Activated CD4-positive, alpha-beta T cell treated with anti-CD3 and anti-CD28 coated beads, Interleukin-2, amount 50 U/mL, for 1 hour (primary cell): ENCODE results near the gene ZBTB33.

Source experiments
- DNase-seq: peaks from one replicate; pipeline ENCODE4 v3.0.0-alpha.2; 2020

ZBTB33 gene

GRCh38 chrX:120264341-120264740 is 13.7 kb downstream of the ZBTB33 start:
- no peak for DNase-seq

GRCh38 chrX:120269373-120270035 is 18.9 kb downstream of the ZBTB33 start:
- no peak for DNase-seq

GRCh38 chrX:120270567-120270966 is 20.0 kb downstream of the ZBTB33 start:
- no peak for DNase-seq

GRCh38 chrX:120271218-120271617 is 20.6 kb downstream of the ZBTB33 start:
- DNase-seq, result no peak

GRCh38 chrX:120274145-120274544 is 23.5 kb downstream of the ZBTB33 start:
- no peak for DNase-seq

DNA sequence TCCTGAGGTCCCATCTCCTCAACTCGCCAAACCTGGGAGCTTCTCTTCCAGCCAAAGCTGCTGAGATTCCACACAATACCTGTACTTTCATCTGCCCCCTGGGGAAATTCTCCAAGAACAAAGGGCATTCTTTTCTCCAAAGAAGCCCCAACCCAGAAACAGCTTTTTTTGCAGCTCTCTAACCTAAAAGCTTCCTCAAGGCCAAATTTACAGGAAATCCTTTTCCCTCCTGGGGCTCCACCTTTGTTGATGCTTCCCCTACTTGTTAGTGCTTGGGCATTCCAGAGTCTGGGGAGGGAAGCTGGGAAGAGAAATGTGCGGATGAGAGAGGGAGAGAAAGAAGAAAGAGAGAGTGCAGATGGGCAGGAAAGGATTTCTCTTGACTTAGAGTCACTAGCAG is 24.3 kb downstream of the ZBTB33 start:
- DNase-seq, result no peak

- no peak for DNase-seq
Observed at GRCh38 chrX:120281021-120281624, 30.5 kb downstream of the ZBTB33 start.

DNA sequence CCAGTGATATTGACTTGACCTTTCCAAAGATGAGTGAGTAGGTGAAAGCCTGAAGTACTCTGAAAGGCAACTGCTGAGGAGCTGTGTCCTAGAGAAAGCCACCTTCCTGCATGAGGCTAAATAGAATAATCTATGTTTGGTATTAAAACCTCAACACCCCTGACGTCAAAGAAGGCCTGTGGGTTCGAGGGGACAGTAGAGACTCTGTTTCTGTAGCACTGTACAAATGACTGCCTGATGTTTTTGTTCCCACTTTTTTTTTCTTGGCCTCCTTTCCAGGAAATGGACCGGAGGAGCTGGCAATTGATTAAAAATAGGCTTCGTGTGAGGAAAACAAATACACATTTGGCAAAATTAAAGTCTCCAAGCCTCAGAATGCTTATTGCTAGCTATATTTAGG is 31.1 kb downstream of the ZBTB33 start:
- no peak for DNase-seq

DNA sequence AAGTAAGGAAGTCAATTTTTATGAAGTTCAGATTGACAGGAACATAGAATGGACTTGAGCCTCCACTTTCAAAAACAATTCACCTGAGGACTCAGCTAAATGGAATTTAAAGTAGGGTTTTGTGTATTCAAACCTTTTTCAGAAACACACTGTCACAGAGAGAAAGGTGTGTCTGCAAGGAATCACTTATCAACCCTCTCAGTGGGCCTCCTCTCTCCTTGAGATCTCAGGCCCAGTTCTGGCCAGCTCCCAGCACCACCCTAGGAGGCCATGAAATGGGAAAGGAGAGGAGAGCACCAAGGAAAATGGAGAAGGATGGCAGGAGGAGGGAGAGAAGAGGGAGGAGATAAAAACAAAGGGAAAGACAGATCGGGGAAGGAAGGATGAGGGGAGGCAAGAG is 32.1 kb downstream of the ZBTB33 start:
- no peak for DNase-seq

- DNase-seq, result no peak
Observed at GRCh38 chrX:120286733-120287512, 36.3 kb downstream of the ZBTB33 start.

GRCh38 chrX:120287513-120288112 is 37.0 kb downstream of the ZBTB33 start:
- no peak for DNase-seq

DNA sequence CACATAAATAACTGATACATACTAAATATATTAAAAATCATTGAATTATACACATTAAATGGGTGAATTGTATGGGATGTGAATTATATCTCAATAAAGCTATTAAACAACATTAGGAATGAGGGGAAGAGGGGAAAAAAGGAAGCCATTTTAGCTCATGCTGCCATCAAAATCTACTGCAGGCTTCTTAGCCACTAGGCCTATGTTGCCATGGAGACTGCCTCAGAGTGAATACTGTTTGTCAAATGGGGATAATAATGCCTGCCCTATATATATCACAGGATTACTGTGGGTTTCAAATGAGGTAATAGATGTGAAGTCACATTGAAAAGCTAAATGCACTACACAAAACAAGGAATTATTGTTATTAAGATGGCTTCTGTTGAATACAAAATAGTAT is 39.5 kb downstream of the ZBTB33 start:
- no peak for DNase-seq

- no peak for DNase-seq
Observed at GRCh38 chrX:120291211-120291610, 40.6 kb downstream of the ZBTB33 start.

- no peak for DNase-seq
Observed at GRCh38 chrX:120293015-120293414, 42.4 kb downstream of the ZBTB33 start.

- DNase-seq, result no peak
Observed at GRCh38 chrX:120294651-120295050, 44.0 kb downstream of the ZBTB33 start.

- DNase-seq, result no peak
Observed at GRCh38 chrX:120297923-120298322, 47.3 kb downstream of the ZBTB33 start.

- no peak for DNase-seq
Observed at GRCh38 chrX:120299928-120300327, 49.3 kb downstream of the ZBTB33 start.

DNA sequence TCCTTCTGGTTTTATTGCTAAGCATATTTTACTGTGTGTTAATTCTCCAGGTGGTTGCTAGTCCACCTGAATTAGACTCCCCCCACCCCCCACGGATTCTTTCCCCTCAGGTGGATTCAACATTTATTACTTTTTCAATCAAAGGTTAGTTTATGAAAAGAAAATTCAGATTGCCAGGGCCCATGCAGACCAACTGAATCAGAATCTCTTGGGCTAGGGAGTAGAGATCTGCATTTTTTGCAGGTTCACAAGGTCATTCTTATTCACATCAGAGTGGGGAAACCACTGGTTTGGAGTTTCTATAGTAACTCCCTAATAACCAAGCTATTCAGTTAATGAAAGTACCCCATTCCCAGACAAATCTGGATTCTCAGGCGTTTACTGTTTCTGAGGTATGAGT is 50.9 kb downstream of the ZBTB33 start:
- DNase-seq, result no peak

GRCh38 chrX:120301960-120302359 is 51.3 kb downstream of the ZBTB33 start:
- no peak for DNase-seq

- no peak for DNase-seq
Observed at GRCh38 chrX:120302434-120302833, 51.8 kb downstream of the ZBTB33 start.

DNA sequence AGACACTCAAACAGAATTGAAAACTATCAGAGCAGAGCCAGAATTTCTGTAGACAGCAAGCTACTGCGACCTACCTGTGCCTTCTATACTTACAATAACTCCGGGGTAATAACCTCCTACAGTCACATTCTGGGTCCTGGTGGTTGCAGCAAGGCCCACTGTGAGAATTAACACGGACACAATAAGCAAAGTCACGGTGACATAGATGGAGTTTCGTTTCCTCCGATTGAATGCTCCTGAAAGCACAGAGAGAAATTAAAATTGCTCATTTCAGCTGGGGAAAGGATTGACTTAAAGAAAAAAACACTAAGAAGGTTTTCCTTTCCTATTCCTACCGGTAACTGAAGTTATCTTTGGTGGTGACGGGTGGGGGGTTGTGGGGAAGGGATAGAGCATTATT is 53.6 kb downstream of the ZBTB33 start:
- no peak for DNase-seq

- no peak for DNase-seq
Observed at GRCh38 chrX:120305531-120306141, 55.0 kb downstream of the ZBTB33 start.

DNA sequence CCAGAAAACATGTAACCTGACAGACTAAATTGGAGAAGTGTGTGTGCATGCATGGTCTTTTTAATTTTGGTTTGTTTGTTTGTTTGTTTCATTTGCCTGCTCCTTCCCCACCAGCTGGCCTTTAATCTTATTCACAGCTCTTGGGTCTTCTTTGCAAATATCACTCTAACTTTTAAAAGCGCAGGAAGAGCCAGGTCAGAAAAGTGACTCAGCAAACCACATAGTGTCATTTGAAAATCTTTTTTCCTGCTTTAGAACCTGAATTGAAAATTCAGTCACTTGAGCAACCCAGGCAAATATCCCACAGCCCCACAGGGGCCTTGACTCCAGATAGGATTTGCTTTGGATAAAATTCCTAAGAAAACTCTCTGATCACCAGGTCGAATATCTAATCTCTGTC is 56.0 kb downstream of the ZBTB33 start:
- DNase-seq, result no peak
